Progenitor cell of endocrine pancreas (in vitro differentiated cells): Measurements from ENCODE around the gene CHN2. TPM values are rescaled to one million over a fixed set of nuclear protein-coding genes. Genes with fewer than 3 reads are reported as not detected.

Experiments used
- DNase-seq: peaks from one replicate; pipeline ENCODE4 v3.0.0; 2021; ENCODE audit warnings: low spot score; ENCODE audit not compliant: unreplicated experiment
- H3K27ac Mint-ChIP-seq: 2 replicates; pipeline ENCODE4 v1.8.0; 2021; ENCODE audit warnings: mild to moderate bottlenecking, moderate library complexity, mixed read lengths
- H3K27me3 Mint-ChIP-seq: 2 replicates; pipeline ENCODE4 v1.8.0; 2021; ENCODE audit warnings: mixed read lengths
- H3K36me3 Mint-ChIP-seq: 2 replicates; pipeline ENCODE4 v1.8.0; 2022; ENCODE audit warnings: mixed read lengths; ENCODE audit not compliant: insufficient read depth
- H3K4me1 Mint-ChIP-seq: 2 replicates; pipeline ENCODE4 v1.8.0; 2021; ENCODE audit warnings: low read depth, mixed read lengths
- H3K4me3 Mint-ChIP-seq: 2 replicates; pipeline ENCODE4 v1.8.0; 2021; ENCODE audit warnings: low read depth, mild to moderate bottlenecking, moderate library complexity, mixed read lengths
- H3K9me3 Mint-ChIP-seq: 2 replicates; pipeline ENCODE4 v1.8.0; 2021; ENCODE audit warnings: low read depth, mixed read lengths
- CTCF ChIP-seq: fragments of 200-600 bp; sonication (generic); IDR thresholded peaks from one replicate; pipeline ENCODE4 v1.5.0; 2021; ENCODE audit warnings: antibody characterized with exemption, mild to moderate bottlenecking; ENCODE audit not compliant: unreplicated experiment
- total RNA-seq: library from RNA; stranded (reverse); gene quantifications from 2 replicates; pipeline ENCODE4 v1.2.1, GENCODE V29; 2021

The CHN2 gene
- total RNA-seq, 1 donor from 2014 or later: 22.0 TPM

GRCh38 chr7:29284696-29285443 is 90.3 kb downstream of the CHN2 start:
- no peaks in the 10 kb centered on the region for H3K9me3 Mint-ChIP-seq
- H3K27ac Mint-ChIP-seq: no peak overlapping the region
- H3K27me3 Mint-ChIP-seq: peaks cover 3% of the 10 kb centered on the region
- H3K36me3 Mint-ChIP-seq: no peaks in the 10 kb centered on the region
- TF ChIP-seq CTCF: no peak
- DNase-seq: no peak
- no peak overlapping the region for H3K4me3 Mint-ChIP-seq
- peaks cover 20% of the 10 kb centered on the region for H3K4me1 Mint-ChIP-seq

- Mint-ChIP-seq H3K36me3 (no peaks in the 10 kb centered on the region), H3K27me3 (peaks cover 3% of the 10 kb centered on the region), H3K4me1 (peaks cover 24% of the 10 kb centered on the region), H3K4me3 (no peak overlapping the region), H3K9me3 (no peaks in the 10 kb centered on the region), H3K27ac (no peak overlapping the region)
- DNase-seq: no peak
- no peak for TF ChIP-seq CTCF
Observed at GRCh38 chr7:29285444-29285793, 90.8 kb downstream of the CHN2 start.

- Mint-ChIP-seq H3K4me1 (peaks cover 26% of the 10 kb centered on the region), H3K27me3 (peaks cover 3% of the 10 kb centered on the region), H3K27ac (no peak overlapping the region), H3K4me3 (no peak overlapping the region), H3K36me3 (no peaks in the 10 kb centered on the region), H3K9me3 (no peaks in the 10 kb centered on the region)
- TF ChIP-seq CTCF: no peak
- no peak for DNase-seq
Observed at GRCh38 chr7:29285861-29286260, 91.3 kb downstream of the CHN2 start.

- Mint-ChIP-seq H3K36me3 (no peaks in the 10 kb centered on the region), H3K4me3 (no peak overlapping the region), H3K27me3 (peaks cover 3% of the 10 kb centered on the region), H3K4me1 (peaks cover 30% of the 10 kb centered on the region), H3K27ac (no peak overlapping the region), H3K9me3 (no peaks in the 10 kb centered on the region)
- DNase-seq: no peak
- TF ChIP-seq CTCF: no peak
Observed at GRCh38 chr7:29287366-29287765, 92.8 kb downstream of the CHN2 start.

- no peaks in the 10 kb centered on the region for H3K36me3 Mint-ChIP-seq
- no peak for DNase-seq
- H3K4me1 Mint-ChIP-seq: peaks cover 36% of the 10 kb centered on the region
- no peak overlapping the region for H3K27ac Mint-ChIP-seq
- H3K4me3 Mint-ChIP-seq: no peak overlapping the region
- no peaks in the 10 kb centered on the region for H3K27me3 Mint-ChIP-seq
- H3K9me3 Mint-ChIP-seq: no peaks in the 10 kb centered on the region
- TF ChIP-seq CTCF: no peak
Observed at GRCh38 chr7:29288181-29289091, 93.9 kb downstream of the CHN2 start.
